ENCODE results near the gene LRFN4.
"Not testable (repeated sequence)": the region's sequence is repeated elsewhere in the genome, so short reads cannot be mapped to it uniquely, and the experiment has no call there.

Gene LRFN4

GRCh38 chr11:66856496-66857233 lies at the start of gene LRFN4:
Gene LRFN4, plus strand, starts transcription at chr11:66857064. Its CDS starts 681 bp downstream, at chr11:66857745.
- Histone ChIP-seq H3K4me3 (ENCODE audit: low read length) (peak within 1 kb of the TSS; percentile 95), H3K36me3 (ENCODE audit: control insufficient read depth, insufficient read depth, low read length) (no peaks in the 10 kb centered on the region), H3K4me1 (ENCODE audit: control insufficient read depth, insufficient read depth, low read length) (peaks cover 5% of the 10 kb centered on the region), H3K27ac (ENCODE audit: low read depth, low read length) (peak within 1 kb of the TSS; percentile 83), H3K27me3 (ENCODE audit: control insufficient read depth, insufficient read depth, low read length) (no peaks in the 10 kb centered on the region), H3K9ac (ENCODE audit: low read length) (peak within 1 kb of the TSS; percentile 82)

GRCh38 chr11:66809592-66809991 lies 47.3 kb upstream of the LRFN4 start:
- H3K4me1 ChIP-seq (ENCODE audit: control insufficient read depth, insufficient read depth, low read length), result no peaks in the 10 kb centered on the region
- H3K27me3 ChIP-seq (ENCODE audit: control insufficient read depth, insufficient read depth, low read length), result no peaks in the 10 kb centered on the region
- H3K27ac ChIP-seq (ENCODE audit: low read depth, low read length), result no peak overlapping the region
- no peaks in the 10 kb centered on the region for H3K36me3 ChIP-seq (ENCODE audit: control insufficient read depth, insufficient read depth, low read length)
- H3K9ac ChIP-seq (ENCODE audit: low read length), result no peak overlapping the region
- H3K4me3 ChIP-seq (ENCODE audit: low read length), result no peak overlapping the region

- H3K4me1 ChIP-seq (ENCODE audit: control insufficient read depth, insufficient read depth, low read length), result no peaks in the 10 kb centered on the region
- H3K27me3 ChIP-seq (ENCODE audit: control insufficient read depth, insufficient read depth, low read length), result no peaks in the 10 kb centered on the region
- no peak overlapping the region for H3K4me3 ChIP-seq (ENCODE audit: low read length)
- no peak overlapping the region for H3K27ac ChIP-seq (ENCODE audit: low read depth, low read length)
- H3K36me3 ChIP-seq (ENCODE audit: control insufficient read depth, insufficient read depth, low read length), result no peaks in the 10 kb centered on the region
- no peak overlapping the region for H3K9ac ChIP-seq (ENCODE audit: low read length)
Observed at GRCh38 chr11:66810576-66811185, 46.2 kb upstream of the LRFN4 start.

- H3K9ac ChIP-seq (ENCODE audit: low read length), result no peak overlapping the region
- H3K27me3 ChIP-seq (ENCODE audit: control insufficient read depth, insufficient read depth, low read length), result no peaks in the 10 kb centered on the region
- H3K4me1 ChIP-seq (ENCODE audit: control insufficient read depth, insufficient read depth, low read length), result no peaks in the 10 kb centered on the region
- no peak overlapping the region for H3K4me3 ChIP-seq (ENCODE audit: low read length)
- no peaks in the 10 kb centered on the region for H3K36me3 ChIP-seq (ENCODE audit: control insufficient read depth, insufficient read depth, low read length)
- H3K27ac ChIP-seq (ENCODE audit: low read depth, low read length), result no peak overlapping the region
Observed at GRCh38 chr11:66814678-66815077, 42.2 kb upstream of the LRFN4 start.

- no peak overlapping the region for H3K27ac ChIP-seq (ENCODE audit: low read depth, low read length)
- no peaks in the 10 kb centered on the region for H3K27me3 ChIP-seq (ENCODE audit: control insufficient read depth, insufficient read depth, low read length)
- H3K4me3 ChIP-seq (ENCODE audit: low read length), result no peak overlapping the region
- H3K4me1 ChIP-seq (ENCODE audit: control insufficient read depth, insufficient read depth, low read length), result no peaks in the 10 kb centered on the region
- H3K36me3 ChIP-seq (ENCODE audit: control insufficient read depth, insufficient read depth, low read length), result no peaks in the 10 kb centered on the region
- H3K9ac ChIP-seq (ENCODE audit: low read length), result no peak overlapping the region
Observed at GRCh38 chr11:66815646-66816045, 41.2 kb upstream of the LRFN4 start.

- H3K9ac ChIP-seq (ENCODE audit: low read length), result no peak overlapping the region
- no peak overlapping the region for H3K4me3 ChIP-seq (ENCODE audit: low read length)
- H3K27me3 ChIP-seq (ENCODE audit: control insufficient read depth, insufficient read depth, low read length), result no peaks in the 10 kb centered on the region
- no peaks in the 10 kb centered on the region for H3K4me1 ChIP-seq (ENCODE audit: control insufficient read depth, insufficient read depth, low read length)
- no peak overlapping the region for H3K27ac ChIP-seq (ENCODE audit: low read depth, low read length)
- no peaks in the 10 kb centered on the region for H3K36me3 ChIP-seq (ENCODE audit: control insufficient read depth, insufficient read depth, low read length)
Observed at GRCh38 chr11:66818231-66818955, 38.5 kb upstream of the LRFN4 start.

- Histone ChIP-seq H3K4me1 (ENCODE audit: control insufficient read depth, insufficient read depth, low read length) (no peaks in the 10 kb centered on the region), H3K27ac (ENCODE audit: low read depth, low read length) (no peak overlapping the region), H3K27me3 (ENCODE audit: control insufficient read depth, insufficient read depth, low read length) (no peaks in the 10 kb centered on the region), H3K4me3 (ENCODE audit: low read length) (no peak overlapping the region), H3K9ac (ENCODE audit: low read length) (no peak overlapping the region), H3K36me3 (ENCODE audit: control insufficient read depth, insufficient read depth, low read length) (no peaks in the 10 kb centered on the region)
Observed at GRCh38 chr11:66820381-66820780, 36.5 kb upstream of the LRFN4 start.

GRCh38 chr11:66820901-66821300 lies 36.0 kb upstream of the LRFN4 start:
- no peak overlapping the region for H3K9ac ChIP-seq (ENCODE audit: low read length)
- H3K27ac ChIP-seq (ENCODE audit: low read depth, low read length), result no peak overlapping the region
- H3K4me3 ChIP-seq (ENCODE audit: low read length), result no peak overlapping the region
- no peaks in the 10 kb centered on the region for H3K36me3 ChIP-seq (ENCODE audit: control insufficient read depth, insufficient read depth, low read length)
- no peaks in the 10 kb centered on the region for H3K4me1 ChIP-seq (ENCODE audit: control insufficient read depth, insufficient read depth, low read length)
- no peaks in the 10 kb centered on the region for H3K27me3 ChIP-seq (ENCODE audit: control insufficient read depth, insufficient read depth, low read length)

- no peak overlapping the region for H3K9ac ChIP-seq (ENCODE audit: low read length)
- no peaks in the 10 kb centered on the region for H3K4me1 ChIP-seq (ENCODE audit: control insufficient read depth, insufficient read depth, low read length)
- H3K4me3 ChIP-seq (ENCODE audit: low read length), result no peak overlapping the region
- no peaks in the 10 kb centered on the region for H3K36me3 ChIP-seq (ENCODE audit: control insufficient read depth, insufficient read depth, low read length)
- H3K27ac ChIP-seq (ENCODE audit: low read depth, low read length), result no peak overlapping the region
- H3K27me3 ChIP-seq (ENCODE audit: control insufficient read depth, insufficient read depth, low read length), result no peaks in the 10 kb centered on the region
Observed at GRCh38 chr11:66823700-66824099, 33.2 kb upstream of the LRFN4 start.

GRCh38 chr11:66824573-66824972 lies 32.3 kb upstream of the LRFN4 start:
- not testable (repeated sequence) for H3K4me3 ChIP-seq (ENCODE audit: low read length); H3K4me1 ChIP-seq (ENCODE audit: control insufficient read depth, insufficient read depth, low read length); H3K9ac ChIP-seq (ENCODE audit: low read length); H3K27me3 ChIP-seq (ENCODE audit: control insufficient read depth, insufficient read depth, low read length); H3K36me3 ChIP-seq (ENCODE audit: control insufficient read depth, insufficient read depth, low read length); H3K27ac ChIP-seq (ENCODE audit: low read depth, low read length)

GRCh38 chr11:66834539-66834845 lies 22.4 kb upstream of the LRFN4 start:
- no peak overlapping the region for H3K4me3 ChIP-seq (ENCODE audit: low read length)
- no peaks in the 10 kb centered on the region for H3K4me1 ChIP-seq (ENCODE audit: control insufficient read depth, insufficient read depth, low read length)
- H3K27me3 ChIP-seq (ENCODE audit: control insufficient read depth, insufficient read depth, low read length), result no peaks in the 10 kb centered on the region
- no peak overlapping the region for H3K27ac ChIP-seq (ENCODE audit: low read depth, low read length)
- no peak overlapping the region for H3K9ac ChIP-seq (ENCODE audit: low read length)
- H3K36me3 ChIP-seq (ENCODE audit: control insufficient read depth, insufficient read depth, low read length), result no peaks in the 10 kb centered on the region

GRCh38 chr11:66834943-66835342 lies 21.9 kb upstream of the LRFN4 start:
- no peak overlapping the region for H3K27ac ChIP-seq (ENCODE audit: low read depth, low read length)
- no peak overlapping the region for H3K4me3 ChIP-seq (ENCODE audit: low read length)
- H3K27me3 ChIP-seq (ENCODE audit: control insufficient read depth, insufficient read depth, low read length), result no peaks in the 10 kb centered on the region
- H3K36me3 ChIP-seq (ENCODE audit: control insufficient read depth, insufficient read depth, low read length), result peaks cover 2% of the 10 kb centered on the region
- H3K9ac ChIP-seq (ENCODE audit: low read length), result no peak overlapping the region
- no peaks in the 10 kb centered on the region for H3K4me1 ChIP-seq (ENCODE audit: control insufficient read depth, insufficient read depth, low read length)

Measured in rectal smooth muscle tissue (tissue), 1 donor.